Activated CD4-positive, alpha-beta T cell treated with anti-CD3 and anti-CD28 coated beads, Interleukin-2, amount 50 U/mL, for 48 hours (primary cell): ENCODE results near the gene UST.

ENCODE experiments used
- DNase-seq, 2 experiments: peaks; one replicate each; pipeline ENCODE4 v3.0.0-alpha.2; 2020

UST gene

DNA sequence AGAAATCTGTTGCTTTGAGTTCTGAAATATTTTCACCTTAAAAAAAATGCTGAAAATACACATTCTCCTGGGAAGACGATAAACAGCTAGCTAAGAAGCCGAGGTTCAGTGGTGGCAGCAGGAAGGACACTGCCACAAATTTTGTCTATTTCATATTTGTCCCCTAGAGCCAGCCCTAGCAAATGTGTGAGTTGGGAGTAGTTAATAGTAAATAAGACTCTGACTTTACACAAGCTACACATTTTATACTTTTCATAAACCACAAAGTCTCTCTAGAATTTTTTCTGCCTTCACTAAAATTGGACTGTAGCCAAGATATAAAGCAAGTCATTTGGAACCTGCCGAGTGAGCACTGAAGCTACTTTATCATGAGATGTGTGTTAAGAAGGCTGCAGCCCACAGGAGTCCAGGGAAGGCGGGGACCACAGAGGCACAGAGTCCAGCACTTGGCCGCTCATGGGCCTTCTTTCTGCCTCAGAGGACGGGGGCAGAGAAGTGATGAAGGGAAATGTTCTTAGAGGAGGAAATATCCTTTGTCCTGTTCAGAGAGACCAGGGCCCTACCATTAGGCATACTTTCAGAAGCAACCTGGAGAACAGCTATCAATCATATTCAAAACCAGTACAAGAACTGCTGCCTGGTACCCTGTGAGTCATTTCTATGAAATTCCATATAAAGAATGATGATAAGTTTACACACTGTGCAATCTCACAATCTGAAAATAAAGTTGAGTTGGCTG is 329.0 kb downstream of the UST start:
- peak in 1 of 2 experiments; percentile 44 for DNase-seq

DNA sequence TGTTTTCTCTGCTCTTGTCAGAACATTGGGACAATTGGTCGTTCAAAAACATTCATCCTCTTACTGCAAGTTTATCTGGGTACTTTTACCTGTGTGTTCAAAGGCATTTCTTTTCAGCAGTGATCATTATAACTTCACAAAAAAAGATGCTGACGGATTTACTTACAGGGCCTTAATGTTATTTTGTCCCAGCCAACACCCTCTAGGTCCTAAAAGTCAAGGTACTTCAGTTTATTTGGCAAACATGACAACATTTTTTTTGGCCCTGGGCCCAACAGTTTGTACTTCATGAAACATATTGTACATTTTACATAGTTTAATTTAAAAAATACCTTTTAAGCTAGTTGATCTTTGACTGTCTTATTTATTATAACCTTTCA is 329.5 kb downstream of the UST start:
- DNase-seq: no peak

DNA sequence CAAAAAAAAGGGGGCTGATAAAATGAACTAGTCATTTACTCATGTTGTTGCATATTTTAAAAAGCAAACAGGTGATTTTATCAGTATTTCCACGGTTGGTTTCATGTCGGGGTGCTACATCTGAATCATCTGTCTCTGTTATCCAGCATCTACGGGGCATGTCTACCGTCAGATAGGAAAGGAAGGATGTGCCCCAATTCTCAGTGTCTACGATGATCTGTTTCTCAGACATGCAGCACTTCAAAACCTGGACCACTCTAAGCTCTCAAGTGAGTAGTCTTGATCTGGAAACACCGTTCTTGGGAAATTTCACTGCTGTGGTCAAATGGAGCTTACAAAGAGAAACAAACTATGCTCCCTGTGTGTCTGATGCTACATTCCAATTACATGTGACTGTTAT is 330.4 kb downstream of the UST start:
- no peak for DNase-seq

DNA sequence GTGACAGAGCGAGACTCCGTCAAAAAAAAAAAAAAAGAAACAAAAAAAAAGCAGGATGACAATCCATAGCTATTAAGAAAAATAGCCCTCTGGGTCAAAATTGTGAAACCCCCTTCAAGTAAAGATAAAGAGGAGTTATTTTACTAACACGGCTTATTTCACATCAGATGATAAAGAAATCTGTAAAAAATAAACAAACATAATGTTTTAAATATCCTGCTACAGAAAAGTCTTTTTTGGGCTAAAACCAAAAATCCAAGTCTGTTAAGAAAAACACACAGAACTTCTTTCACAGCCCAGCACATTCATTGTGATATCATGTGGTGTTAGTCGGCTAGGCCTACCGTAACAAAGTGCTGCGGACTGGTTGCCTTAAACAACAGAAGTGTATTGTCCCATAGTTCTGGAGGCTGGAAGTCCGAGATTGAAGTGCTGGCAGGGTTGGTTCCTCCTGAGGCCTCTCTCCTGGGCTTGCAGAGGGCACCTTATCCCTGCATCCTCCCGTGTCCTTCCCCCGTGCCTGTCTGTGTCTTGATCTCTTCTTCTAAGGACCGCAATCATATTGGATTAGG is 331.5 kb downstream of the UST start:
- no peak for DNase-seq

DNA sequence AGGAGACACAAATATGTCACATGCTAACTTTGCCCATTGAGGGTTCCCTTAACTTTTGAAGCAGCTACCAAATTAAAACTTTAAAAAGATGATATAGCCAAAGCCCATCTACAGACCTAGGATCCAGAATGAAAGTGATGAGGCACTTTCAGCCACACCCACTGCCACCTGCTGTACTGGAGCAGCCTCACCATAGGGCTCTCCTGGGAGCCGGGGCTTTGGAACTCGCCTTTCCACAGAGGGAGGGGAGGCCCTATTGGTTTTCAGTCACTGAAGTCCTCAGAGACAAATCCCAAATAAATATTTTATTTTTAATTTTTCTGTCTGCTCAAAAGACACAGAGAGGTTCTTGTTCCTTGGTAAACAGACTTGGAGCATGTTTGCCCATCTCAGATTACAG is 332.6 kb downstream of the UST start:
- no peak for DNase-seq

DNA sequence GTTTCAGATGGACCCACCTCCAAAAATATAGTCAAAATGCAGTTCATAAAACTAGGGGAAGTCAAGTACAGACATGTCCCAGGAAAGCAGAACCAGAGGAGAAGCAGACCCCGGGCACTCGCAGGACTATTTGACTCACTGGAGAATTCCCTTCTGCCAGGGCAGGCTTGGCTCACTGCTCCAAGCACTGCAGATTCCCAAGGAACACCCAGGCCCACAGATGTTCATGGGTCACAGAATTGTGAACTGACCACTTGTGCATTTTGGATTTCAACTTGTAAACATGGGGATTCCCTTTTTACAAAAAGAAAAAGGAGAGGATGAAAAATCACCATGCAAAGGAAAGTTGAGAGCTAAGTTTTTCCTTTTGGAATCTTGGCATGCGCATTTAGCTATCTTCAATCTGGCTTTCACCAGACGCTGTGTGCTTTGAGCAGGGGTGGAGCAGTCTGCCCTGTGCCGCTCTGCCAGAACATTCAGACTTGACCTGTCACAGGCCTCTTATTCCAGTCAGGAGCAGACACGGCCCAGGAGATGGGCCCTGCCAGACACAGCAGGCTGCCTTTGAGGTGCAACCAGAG is 333.2 kb downstream of the UST start:
- DNase-seq: no peak

DNA sequence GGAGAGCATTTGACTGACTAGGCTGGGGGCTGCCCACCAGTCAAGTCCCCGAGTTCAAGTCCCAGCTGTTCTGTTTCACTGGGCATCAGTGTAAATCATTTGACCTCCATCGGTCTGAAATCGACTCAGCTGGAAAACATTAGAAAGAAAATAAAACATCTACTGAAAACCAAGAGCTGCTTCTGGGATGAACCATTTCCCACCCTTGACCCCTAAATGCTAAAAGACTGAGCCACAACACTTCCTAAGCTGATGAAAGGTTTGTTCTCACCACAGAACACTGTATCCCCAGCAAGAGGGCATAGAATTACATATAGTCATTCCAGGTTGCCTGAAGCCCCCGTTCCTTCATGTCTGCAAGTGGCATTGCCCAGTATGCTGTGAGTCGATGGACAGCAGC is 333.7 kb downstream of the UST start:
- DNase-seq: no peak

DNA sequence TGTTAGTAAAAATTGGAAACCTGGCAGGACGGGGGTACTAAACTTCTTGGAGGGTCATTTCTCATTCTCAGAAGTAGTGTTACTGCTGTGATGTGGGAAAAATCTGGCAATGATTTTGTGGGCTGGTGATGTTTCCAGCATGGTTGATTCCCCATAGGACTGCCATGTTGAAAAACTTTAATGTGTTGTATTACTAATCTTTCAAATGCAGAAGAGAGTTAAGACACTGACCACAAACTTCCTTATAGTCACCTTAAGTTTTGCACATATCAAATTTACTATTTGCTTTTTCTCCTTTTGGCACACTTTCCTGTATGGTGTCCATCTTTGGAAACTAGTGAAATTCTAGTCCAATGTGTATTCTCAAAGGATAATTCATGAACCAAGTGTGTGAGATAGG is 334.5 kb downstream of the UST start:
- DNase-seq: no peak

DNA sequence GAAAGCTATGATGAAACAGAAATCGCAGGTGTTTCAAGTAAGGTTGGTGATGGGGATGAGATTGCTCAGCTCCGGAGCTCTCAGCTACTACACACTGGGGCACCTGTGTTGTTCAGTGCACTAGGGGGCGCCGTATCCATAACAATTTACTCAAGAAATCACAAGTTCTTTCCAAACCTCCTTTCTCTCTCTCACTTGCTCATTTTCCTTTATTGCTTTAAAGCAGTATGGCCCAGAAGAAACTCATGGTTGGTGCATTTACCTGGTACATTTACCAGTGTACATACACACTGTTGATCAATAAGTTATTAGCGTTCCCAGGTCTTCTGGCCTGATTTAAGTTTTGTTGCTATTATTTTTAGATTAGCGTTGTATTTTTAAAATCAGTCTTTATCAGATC is 335.5 kb downstream of the UST start:
- peak; percentile 90 to 92 for DNase-seq

DNA sequence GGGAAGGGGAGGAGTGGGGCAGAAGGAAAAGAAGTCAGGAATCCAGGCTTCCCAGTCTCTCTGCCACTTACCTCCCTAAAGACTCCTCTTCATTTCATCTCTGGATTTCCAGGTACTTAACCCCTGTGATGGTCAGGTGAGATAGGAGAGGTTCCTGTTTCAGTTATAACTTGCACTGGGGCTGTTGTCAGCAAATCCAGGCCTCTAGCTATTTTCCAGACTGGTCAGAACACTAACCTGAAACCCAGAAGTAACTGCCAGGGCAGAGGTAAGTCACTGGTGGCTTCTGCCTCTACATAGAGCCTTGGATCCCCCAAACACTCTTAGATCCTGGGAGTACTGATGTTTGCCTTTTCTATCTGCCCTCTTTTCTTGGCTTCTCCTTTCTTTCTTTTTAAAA is 337.2 kb downstream of the UST start:
- no peak for DNase-seq

DNA sequence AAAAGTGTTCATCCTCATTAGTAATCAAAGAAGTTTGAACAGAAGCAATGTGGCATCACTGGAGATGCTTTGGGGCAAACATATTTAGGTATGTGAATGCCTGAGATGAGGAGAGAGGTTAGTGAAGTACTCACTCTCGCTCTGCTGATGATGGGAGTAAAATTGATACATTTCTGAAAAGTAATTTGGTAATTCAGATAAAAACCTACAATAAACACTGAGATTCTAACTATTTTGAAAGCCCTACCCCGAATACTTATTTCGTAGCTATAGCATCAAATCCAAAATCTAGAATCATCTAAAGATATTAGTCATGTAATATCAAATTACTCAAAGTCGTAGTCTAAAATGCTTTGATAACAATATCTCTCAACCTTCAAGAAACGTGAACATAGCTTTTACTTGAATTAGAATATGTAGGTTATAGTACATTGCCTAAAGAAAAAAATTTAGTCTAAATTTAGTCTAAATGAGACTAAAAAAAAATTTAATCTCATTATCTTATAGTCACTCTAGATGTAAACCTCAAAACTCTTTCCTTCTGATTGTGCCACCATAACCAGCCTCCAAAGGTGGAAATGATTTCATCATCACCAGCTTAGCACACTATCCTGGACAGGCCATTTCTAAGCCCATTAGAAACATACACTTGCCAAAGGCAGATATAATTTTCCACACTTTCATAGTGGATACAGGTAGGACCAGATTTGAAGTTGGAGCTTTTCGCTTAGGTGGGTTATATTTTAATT is 338.2 kb downstream of the UST start:
- DNase-seq: no peak

DNA sequence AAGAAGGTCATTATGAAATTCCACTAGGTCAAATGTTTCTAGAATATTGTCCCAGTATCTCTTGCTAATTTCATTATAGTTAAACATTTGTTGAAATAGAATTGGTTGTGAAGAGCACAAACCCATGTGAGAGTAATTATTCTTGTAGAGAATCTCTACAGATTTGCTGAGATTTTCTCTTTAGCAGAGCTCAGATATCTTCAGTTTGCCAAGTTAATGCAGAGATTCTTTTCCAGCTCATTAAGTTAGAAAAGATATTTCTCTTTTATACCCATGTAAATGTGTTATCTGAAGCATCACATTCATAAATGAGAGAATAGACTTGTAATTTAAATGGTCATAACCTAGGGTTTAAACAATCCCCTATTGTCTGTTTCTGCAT is 338.7 kb downstream of the UST start:
- DNase-seq: no peak

DNA sequence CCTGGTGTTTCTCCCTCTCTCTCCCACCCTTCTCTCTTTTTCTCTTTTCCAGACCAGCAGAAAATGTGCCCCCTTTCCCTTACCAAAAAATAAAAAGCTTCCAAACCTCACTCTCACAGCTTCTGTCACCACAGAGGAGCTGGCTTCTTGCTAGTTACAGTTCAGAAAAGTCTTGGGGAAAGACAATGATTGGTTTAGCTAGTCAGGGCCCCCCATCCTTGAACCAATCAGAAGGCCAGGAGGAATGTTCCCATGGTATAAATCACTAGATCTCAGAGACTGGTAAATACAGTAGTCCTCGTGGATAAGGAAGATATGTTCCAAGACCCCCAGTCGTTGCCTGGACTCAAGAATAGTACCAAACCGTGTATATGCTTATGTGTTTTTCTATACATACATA is 339.5 kb downstream of the UST start:
- no peak for DNase-seq

DNA sequence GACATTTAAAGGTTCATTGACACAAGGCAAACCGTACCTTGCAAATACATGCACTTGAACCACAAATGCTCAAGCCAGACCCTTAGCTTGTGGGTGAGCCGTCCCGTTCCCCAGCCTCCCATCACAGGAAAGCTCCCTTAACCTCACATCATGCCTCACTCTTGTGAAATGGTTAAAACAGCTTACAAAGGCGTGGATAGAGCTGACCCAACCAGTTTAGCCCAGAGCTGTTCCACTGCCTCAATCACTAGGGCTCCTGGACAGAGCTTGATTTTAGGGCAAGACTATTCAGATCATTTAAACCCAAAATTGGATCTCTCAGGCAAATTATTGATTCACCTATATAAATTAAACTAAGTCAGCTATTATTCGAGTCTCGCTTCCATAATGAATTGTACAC is 341.1 kb downstream of the UST start:
- DNase-seq: no peak

DNA sequence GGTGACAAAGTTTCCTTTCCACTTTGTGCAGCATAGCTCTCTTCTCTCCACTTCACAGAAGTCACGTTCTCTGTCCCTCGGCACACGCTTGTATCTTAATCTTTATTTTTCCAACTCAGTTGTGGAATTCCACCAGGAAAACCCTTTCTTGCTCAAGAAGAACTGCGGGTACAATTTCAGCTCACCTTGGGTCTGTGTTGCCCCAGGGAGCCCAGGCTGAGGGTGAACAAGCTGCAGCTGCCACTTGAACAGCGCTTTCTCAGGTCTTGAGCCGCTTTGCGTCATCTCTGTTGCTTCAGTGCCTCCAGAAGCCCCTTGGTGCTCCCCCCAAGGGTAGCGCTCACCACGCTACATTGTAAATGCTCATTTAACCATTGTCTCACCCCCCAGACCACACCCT is 341.5 kb downstream of the UST start:
- no peak for DNase-seq

DNA sequence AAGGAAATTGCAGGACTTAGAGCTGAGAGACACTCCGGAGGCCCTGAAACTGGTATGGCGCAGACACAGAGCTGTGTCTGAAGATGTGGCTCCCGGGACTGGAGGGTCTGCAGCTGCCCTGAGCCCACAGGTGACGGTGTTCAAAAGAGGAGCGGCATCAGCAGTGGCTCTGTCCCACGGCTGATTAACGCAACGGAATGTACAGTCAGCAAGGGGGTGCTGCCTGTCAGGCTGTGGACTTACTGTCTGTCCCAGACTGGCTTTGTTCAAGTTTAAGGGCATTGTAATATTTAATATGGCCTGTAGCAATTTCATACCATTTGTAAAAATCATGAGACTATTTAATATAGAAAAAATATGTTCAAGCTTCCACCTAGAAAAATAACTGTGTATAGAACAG is 342.7 kb downstream of the UST start:
- no peak for DNase-seq

DNA sequence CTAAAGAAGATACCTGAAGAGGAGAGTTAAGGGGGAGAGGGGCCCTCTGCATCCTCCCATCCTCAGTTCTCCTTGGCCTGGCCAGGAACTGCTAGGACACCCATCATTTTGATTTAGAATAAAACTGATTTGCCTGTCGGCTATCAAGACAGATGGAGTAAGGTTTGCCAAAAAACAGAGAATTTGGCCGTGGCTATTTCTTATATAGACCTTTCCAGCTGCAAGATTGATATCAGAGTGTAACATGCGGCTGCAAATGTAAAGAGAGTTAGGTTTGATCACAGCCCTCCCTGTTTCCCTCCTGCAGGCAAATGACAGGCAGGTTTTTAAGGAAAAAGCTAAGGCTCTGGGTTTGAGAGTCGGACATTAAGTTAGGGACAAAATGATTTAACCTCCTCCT is 344.1 kb downstream of the UST start:
- no peak for DNase-seq

DNA sequence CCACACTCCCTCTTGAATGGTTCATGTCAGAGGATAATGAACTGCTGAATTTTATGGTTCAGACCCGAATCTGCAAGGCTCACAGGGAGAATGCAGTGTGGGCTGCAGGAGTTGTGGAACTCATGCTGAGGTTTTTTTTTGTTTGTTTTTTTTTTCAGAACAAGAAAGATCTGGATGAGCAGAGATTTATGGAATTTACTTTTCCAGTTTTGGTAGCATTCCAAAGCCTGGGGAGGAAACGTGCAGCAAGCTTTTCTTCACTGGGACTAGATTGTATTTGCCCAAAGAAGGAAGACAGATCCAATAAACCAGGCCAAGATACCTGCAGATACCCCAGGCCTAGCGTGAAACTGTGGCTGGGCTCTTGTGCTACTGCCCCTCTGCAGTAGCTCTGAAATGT is 346.8 kb downstream of the UST start:
- DNase-seq: no peak

DNA sequence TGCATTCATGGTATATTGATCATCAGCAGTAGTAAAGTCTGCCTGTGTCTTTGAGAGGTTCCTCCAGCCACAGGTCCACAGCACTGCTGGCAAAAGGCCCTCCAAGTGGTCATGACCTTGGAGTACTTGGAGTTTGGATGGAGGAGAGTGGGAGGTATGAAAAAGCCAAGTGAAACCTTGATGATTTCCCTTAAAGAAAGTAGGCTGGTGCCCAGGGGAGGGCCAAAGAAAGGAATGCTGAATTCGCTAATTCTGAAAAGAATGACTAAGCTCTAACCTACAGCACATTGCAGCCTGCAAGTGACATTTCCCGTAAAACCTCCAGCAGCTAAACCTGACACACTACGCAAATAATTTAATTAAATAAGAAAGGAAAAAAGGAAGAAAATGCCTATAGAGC is 347.3 kb downstream of the UST start:
- peak in 1 of 2 experiments; percentile 36 for DNase-seq

DNA sequence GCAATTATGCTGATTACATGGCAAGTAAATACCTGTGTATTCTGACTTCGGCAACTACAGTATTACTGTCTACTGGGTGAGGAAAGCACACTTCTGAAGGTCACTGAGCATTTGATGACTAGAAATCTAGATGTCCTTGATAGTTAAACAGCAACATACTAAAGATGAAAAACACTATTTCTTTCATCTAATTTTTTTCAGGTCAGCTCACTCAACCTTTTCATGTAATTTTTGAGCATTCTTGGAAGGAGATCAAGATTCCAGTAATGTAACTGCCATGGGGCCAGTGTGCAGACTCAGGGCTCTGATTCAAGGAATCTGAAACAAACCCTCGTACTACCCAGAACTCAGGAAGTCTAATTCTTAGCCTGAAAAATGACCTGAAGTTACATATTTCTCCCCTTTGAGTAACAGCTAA is 348.1 kb downstream of the UST start:
- DNase-seq: no peak

DNA sequence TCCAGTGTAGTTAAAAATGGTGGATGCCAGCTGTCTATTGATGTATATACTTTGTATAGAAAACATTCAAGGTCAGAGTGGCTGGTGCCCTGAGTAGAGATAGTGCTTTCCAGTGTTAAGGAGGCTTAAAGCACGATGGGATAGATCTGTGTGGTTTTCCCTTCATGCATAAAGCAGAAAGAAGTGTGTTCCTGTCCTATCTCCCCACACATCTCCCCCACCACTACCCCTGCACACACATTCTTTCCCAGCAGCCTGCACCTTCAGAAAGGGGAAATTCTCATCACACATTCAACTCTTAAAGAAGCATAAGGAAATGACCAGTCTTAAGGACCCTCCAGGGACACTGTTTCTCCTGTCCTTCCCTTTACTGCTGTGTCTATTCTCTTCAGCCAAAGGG is 349.0 kb downstream of the UST start:
- peak in 1 of 2 experiments; percentile 36 for DNase-seq

DNA sequence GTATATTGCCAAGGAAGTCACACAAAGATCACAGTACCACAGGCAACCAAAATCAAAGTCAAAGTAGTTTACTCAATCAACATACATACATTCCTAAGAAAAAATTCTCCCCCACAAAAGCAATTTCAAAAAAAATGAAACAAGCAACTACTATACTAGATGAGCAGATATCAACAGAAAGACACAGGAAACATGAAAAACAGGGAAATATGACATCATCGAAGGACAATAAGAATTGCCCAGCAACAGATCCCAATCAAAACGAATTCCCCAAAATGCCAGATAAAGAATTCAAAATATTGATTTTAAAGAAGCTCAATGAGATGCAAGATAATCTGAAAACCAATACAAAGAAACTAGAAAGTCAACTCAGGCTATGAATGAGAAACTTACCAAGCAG is 351.0 kb downstream of the UST start:
- DNase-seq: no peak

DNA sequence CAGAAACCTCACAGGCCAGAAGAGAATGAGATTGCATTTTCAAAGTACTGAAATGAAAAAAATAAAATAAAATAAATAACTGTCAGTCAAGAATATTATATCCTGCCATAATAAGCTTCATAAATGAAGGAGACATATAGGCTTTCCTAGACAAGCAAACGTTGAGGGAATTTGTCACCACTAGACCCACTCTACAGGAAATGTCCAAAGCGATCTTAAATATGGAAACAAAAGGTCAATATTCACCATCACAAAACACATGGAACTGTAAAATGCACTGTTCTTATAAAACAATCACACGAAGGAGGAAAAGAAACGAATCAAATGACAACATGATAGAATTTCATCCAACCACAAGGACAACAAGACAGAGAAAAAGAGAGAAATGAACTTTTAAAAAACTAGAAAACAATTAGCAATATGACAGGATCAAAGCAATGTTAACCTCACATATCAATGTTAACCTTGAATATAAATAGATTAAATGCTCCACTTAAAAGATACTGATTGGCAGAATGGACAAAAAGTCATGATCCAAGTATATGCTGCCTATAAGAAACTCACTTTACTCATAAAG is 352.0 kb downstream of the UST start:
- no peak for DNase-seq

DNA sequence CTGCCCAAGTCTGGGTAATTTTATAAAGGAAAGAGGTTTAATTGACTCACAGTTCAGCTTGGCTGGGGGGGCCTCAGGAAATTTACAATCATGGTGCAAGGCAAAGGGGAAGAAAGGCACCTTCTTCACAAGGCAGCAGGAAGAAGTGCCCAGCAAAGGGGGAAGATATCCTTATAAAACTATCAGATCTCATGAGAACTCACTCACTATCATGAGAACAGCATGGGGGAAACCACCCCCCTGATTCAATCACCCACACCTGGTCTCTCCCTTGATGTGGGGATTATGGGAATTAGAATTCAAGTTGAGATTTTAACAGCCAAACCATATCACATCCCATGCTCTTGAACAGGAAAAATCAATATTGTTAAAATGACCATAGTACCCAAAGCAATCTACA is 355.5 kb downstream of the UST start:
- DNase-seq: no peak
